ENCODE data around the gene MEGF6. TPM values are rescaled to one million over a fixed set of nuclear protein-coding genes. Genes with fewer than 3 reads are reported as not detected.

The MEGF6 gene
- total and polyA plus RNA-seq, 2 donors = 9.6 to 35.2 TPM

GRCh38 chr1:3638676-3639075 lies 27.4 kb upstream of the MEGF6 start:
- H3K36me3 ChIP-seq (ENCODE audit: control insufficient read depth in 2 of 2, insufficient read depth in 2 of 2, low read length in 1 of 2) = peaks cover 29 to 63% of the 10 kb centered on the region in 2 donors
- 98% methylated on average over 15 of the region's 15 CpGs for WGBS
- no peak overlapping the region for H3K27ac ChIP-seq (ENCODE audit: low read depth in 1 of 2, low read length in 1 of 2)
- no peaks in the 10 kb centered on the region for H3K4me1 ChIP-seq (ENCODE audit: control insufficient read depth in 2 of 2, insufficient read depth in 2 of 2, low read length in 2 of 2)
- H3K4me3 ChIP-seq (ENCODE audit: low read length in 2 of 2) = no peak overlapping the region
- no peaks in the 10 kb centered on the region for H3K9me3 ChIP-seq (ENCODE audit: control insufficient read depth in 2 of 2, insufficient read depth in 1 of 2, low read length in 1 of 2)
- no peaks in the 10 kb centered on the region for H3K27me3 ChIP-seq (ENCODE audit: control insufficient read depth in 2 of 2, insufficient read depth in 1 of 2, low read length in 1 of 2)
- DNase-seq (ENCODE audit: low read depth in 6 of 9, low spot score in 9 of 9) = no peak

- Histone ChIP-seq H3K4me1 (ENCODE audit: control insufficient read depth in 2 of 2, insufficient read depth in 2 of 2, low read length in 2 of 2) (no peaks in the 10 kb centered on the region), H3K4me3 (ENCODE audit: low read length in 2 of 2) (no peak overlapping the region), H3K36me3 (ENCODE audit: control insufficient read depth in 2 of 2, insufficient read depth in 2 of 2, low read length in 1 of 2) (peaks cover 34 to 66% of the 10 kb centered on the region in 2 donors), H3K27me3 (ENCODE audit: control insufficient read depth in 2 of 2, insufficient read depth in 1 of 2, low read length in 1 of 2) (no peaks in the 10 kb centered on the region), H3K9me3 (ENCODE audit: control insufficient read depth in 2 of 2, insufficient read depth in 1 of 2, low read length in 1 of 2) (no peaks in the 10 kb centered on the region), H3K27ac (ENCODE audit: low read depth in 1 of 2, low read length in 1 of 2) (no peak overlapping the region)
- WGBS = 95% methylated on average over 12 of the region's 12 CpGs
- DNase-seq (ENCODE audit: low read depth in 6 of 9, low spot score in 9 of 9) = no peak
These were observed 26.7 kb upstream of the MEGF6 start for GRCh38 chr1:3638027-3638426.

GRCh38 chr1:3636531-3636930 lies 25.2 kb upstream of the MEGF6 start:
- H3K27me3 ChIP-seq (ENCODE audit: control insufficient read depth in 2 of 2, insufficient read depth in 1 of 2, low read length in 1 of 2) = no peaks in the 10 kb centered on the region
- no peak overlapping the region for H3K4me3 ChIP-seq (ENCODE audit: low read length in 2 of 2)
- no peak overlapping the region for H3K27ac ChIP-seq (ENCODE audit: low read depth in 1 of 2, low read length in 1 of 2)
- no peak for DNase-seq (ENCODE audit: low read depth in 6 of 9, low spot score in 9 of 9)
- no peaks in the 10 kb centered on the region for H3K4me1 ChIP-seq (ENCODE audit: control insufficient read depth in 2 of 2, insufficient read depth in 2 of 2, low read length in 2 of 2)
- WGBS = 97% methylated on average over 11 of the region's 11 CpGs
- H3K36me3 ChIP-seq (ENCODE audit: control insufficient read depth in 2 of 2, insufficient read depth in 2 of 2, low read length in 1 of 2) = peaks cover 37 to 74% of the 10 kb centered on the region in 2 donors
- H3K9me3 ChIP-seq (ENCODE audit: control insufficient read depth in 2 of 2, insufficient read depth in 1 of 2, low read length in 1 of 2) = no peaks in the 10 kb centered on the region

DNA sequence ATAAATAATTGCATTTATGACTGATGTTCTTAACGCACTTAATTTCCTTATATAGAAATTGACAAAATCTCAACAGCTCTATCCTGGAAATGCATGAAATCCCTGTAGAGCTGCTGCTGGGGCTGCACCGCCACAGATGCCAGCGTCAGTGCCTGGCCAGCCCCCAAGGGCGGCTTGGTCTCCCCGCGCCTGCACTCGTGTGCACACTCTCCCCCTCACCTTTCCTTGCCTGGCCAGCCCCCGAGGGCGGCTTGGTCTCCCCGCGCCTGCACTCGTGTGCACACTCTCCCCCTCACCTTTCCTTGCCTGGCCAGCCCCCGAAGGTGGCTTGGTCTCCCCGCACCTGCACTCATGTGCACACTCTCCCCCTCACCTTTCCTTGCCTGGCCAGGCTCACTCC lies 24.8 kb upstream of the MEGF6 start:
- DNase-seq (ENCODE audit: low read depth in 6 of 9, low spot score in 9 of 9) = no peak
- no peak overlapping the region for H3K27ac ChIP-seq (ENCODE audit: low read depth in 1 of 2, low read length in 1 of 2)
- 99% methylated on average over 14 of the region's 14 CpGs for WGBS

DNA sequence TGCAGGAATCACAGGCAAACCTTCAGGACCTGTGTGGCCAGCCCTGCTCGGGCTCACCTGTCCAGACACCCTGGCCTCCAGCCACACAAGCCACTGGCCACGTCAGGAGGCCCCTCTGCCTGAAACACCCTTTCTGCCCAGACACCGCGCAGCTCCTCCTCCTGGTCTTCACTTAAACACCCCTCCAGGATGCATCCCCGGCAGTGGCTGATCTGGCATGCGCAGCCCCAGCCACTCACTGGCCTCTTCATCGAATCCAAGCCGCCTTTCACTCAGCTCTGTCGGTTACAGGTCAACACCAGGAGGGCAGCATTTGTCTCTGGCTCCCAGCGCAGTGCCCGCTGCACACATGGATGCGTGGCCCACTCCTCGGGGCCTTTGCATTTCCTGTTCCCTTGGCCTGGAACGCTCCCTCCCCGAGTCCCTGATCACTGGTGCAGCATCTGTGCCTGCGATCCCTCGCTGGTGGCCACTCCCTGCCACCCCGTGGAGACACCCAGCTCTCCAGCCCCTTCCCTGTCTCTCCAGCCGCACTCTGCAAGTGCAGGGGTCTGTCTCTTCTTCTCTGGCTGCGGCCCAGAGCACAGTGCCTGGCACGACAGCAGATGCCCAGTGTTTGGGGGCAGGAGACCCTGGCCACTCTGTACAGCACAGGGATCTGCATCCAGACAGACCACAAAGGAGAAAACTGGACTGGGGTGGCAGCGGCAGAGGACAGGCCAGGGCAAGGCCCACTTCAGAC lies 22.9 kb upstream of the MEGF6 start:
- no peak for DNase-seq (ENCODE audit: low read depth in 6 of 9, low spot score in 9 of 9)

More for the DNA sequence above, 24.8 kb upstream of the MEGF6 start:
- Histone ChIP-seq H3K36me3 (ENCODE audit: control insufficient read depth in 2 of 2, insufficient read depth in 2 of 2, low read length in 1 of 2) (peaks cover 37 to 78% of the 10 kb centered on the region in 2 donors), H3K4me3 (ENCODE audit: low read length in 2 of 2) (no peak overlapping the region), H3K27me3 (ENCODE audit: control insufficient read depth in 2 of 2, insufficient read depth in 1 of 2, low read length in 1 of 2) (no peaks in the 10 kb centered on the region), H3K9me3 (ENCODE audit: control insufficient read depth in 2 of 2, insufficient read depth in 1 of 2, low read length in 1 of 2) (no peaks in the 10 kb centered on the region), H3K4me1 (ENCODE audit: control insufficient read depth in 2 of 2, insufficient read depth in 2 of 2, low read length in 2 of 2) (no peaks in the 10 kb centered on the region)

DNA sequence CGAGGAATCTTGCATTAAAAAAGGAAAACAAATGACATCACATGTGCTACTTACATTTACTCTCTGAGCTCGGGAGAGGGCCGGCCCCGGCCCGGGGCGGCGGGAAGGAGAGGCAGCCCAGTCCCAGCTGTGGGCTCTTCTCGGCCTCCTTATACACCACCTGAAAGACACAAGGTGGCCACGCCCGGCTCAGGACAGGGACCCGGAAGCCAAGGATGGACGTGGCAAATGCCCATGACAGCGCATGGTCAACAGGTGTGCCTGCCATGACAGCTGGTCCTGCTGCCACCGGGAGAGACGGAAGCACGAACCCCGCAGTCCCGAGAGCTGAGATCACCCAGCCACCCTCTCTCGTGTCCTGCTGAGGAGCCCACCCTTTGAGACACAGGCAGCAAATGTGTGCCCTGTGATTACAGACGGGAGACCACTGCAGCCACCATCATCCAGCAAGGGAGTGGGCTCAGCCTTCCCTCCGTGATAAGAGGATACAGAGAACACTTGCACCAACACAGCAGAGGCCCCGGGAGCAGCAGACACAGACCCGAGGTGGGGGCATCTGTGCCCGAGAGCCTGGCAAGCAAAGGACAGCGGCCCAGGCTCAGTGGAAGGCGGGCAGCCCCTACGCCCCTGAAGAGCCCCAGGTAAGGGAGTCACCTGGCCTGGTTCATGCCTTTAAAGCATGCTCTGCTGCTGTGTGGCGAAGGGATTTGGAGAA lies 22.2 kb upstream of the MEGF6 start:
- 99% methylated on average over 28 of the region's 28 CpGs for WGBS
- Histone ChIP-seq H3K27ac (ENCODE audit: low read depth in 1 of 2, low read length in 1 of 2) (no peak overlapping the region), H3K36me3 (ENCODE audit: control insufficient read depth in 2 of 2, insufficient read depth in 2 of 2, low read length in 1 of 2) (peaks cover 38 to 80% of the 10 kb centered on the region in 2 donors), H3K4me3 (ENCODE audit: low read length in 2 of 2) (no peak overlapping the region), H3K27me3 (ENCODE audit: control insufficient read depth in 2 of 2, insufficient read depth in 1 of 2, low read length in 1 of 2) (no peaks in the 10 kb centered on the region), H3K4me1 (ENCODE audit: control insufficient read depth in 2 of 2, insufficient read depth in 2 of 2, low read length in 2 of 2) (no peaks in the 10 kb centered on the region), H3K9me3 (ENCODE audit: control insufficient read depth in 2 of 2, insufficient read depth in 1 of 2, low read length in 1 of 2) (no peaks in the 10 kb centered on the region)
- DNase-seq (ENCODE audit: low read depth in 6 of 9, low spot score in 9 of 9) = no peak

More for the DNA sequence above, 22.9 kb upstream of the MEGF6 start:
- Histone ChIP-seq H3K36me3 (ENCODE audit: control insufficient read depth in 2 of 2, insufficient read depth in 2 of 2, low read length in 1 of 2) (peaks cover 42 to 80% of the 10 kb centered on the region in 2 donors), H3K27ac (ENCODE audit: low read depth in 1 of 2, low read length in 1 of 2) (no peak overlapping the region), H3K4me1 (ENCODE audit: control insufficient read depth in 2 of 2, insufficient read depth in 2 of 2, low read length in 2 of 2) (no peaks in the 10 kb centered on the region), H3K27me3 (ENCODE audit: control insufficient read depth in 2 of 2, insufficient read depth in 1 of 2, low read length in 1 of 2) (no peaks in the 10 kb centered on the region), H3K4me3 (ENCODE audit: low read length in 2 of 2) (no peak overlapping the region), H3K9me3 (ENCODE audit: control insufficient read depth in 2 of 2, insufficient read depth in 1 of 2, low read length in 1 of 2) (no peaks in the 10 kb centered on the region)
- WGBS = 97% methylated on average over 22 of the region's 22 CpGs

DNA sequence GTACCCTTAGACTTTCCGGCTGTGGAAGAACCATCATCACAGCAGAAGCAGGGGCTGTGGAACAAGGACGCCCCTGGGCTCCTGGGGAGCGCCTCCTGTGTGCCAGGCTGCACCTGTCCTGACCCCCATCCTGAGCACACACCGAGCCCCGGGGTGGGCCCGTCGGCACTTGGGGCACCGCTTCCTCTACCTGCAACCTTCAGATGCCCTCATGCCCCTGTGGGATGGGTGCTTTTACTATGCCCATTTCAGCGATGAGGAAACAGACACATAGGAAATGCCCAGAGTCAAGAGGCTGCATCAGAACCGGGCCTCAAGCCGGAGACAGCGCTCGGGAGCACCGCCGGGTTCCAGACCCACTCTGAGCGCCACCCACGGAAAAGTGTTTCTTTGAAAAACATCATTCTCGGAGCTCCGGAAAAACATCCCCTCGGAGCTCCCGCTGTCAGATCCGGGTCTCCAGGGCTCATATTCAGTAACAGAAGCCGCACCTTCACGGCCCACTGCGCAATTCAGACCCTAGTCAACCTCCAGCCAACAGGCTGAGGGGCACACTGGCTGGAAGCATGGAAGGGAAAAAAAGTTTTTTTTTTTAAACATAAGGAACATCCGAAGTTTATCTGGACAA lies 21.5 kb upstream of the MEGF6 start:
- H3K27ac ChIP-seq (ENCODE audit: low read depth in 1 of 2, low read length in 1 of 2) = no peak overlapping the region
- WGBS = 98% methylated on average over 26 of the region's 26 CpGs
- peaks cover 42 to 79% of the 10 kb centered on the region in 2 donors for H3K36me3 ChIP-seq (ENCODE audit: control insufficient read depth in 2 of 2, insufficient read depth in 2 of 2, low read length in 1 of 2)
- no peaks in the 10 kb centered on the region for H3K9me3 ChIP-seq (ENCODE audit: control insufficient read depth in 2 of 2, insufficient read depth in 1 of 2, low read length in 1 of 2)
- H3K4me1 ChIP-seq (ENCODE audit: control insufficient read depth in 2 of 2, insufficient read depth in 2 of 2, low read length in 2 of 2) = no peaks in the 10 kb centered on the region
- H3K27me3 ChIP-seq (ENCODE audit: control insufficient read depth in 2 of 2, insufficient read depth in 1 of 2, low read length in 1 of 2) = no peaks in the 10 kb centered on the region
- DNase-seq (ENCODE audit: low read depth in 6 of 9, low spot score in 9 of 9) = no peak
- H3K4me3 ChIP-seq (ENCODE audit: low read length in 2 of 2) = no peak overlapping the region

GRCh38 chr1:3632298-3632697 lies 21.0 kb upstream of the MEGF6 start:
- Histone ChIP-seq H3K27me3 (ENCODE audit: control insufficient read depth in 2 of 2, insufficient read depth in 1 of 2, low read length in 1 of 2) (no peaks in the 10 kb centered on the region), H3K4me3 (ENCODE audit: low read length in 2 of 2) (no peak overlapping the region), H3K9me3 (ENCODE audit: control insufficient read depth in 2 of 2, insufficient read depth in 1 of 2, low read length in 1 of 2) (no peaks in the 10 kb centered on the region), H3K4me1 (ENCODE audit: control insufficient read depth in 2 of 2, insufficient read depth in 2 of 2, low read length in 2 of 2) (no peaks in the 10 kb centered on the region), H3K27ac (ENCODE audit: low read depth in 1 of 2, low read length in 1 of 2) (no peak overlapping the region), H3K36me3 (ENCODE audit: control insufficient read depth in 2 of 2, insufficient read depth in 2 of 2, low read length in 1 of 2) (peaks cover 45 to 83% of the 10 kb centered on the region in 2 donors)
- 97% methylated on average over 17 of the region's 17 CpGs for WGBS
- DNase-seq (ENCODE audit: low read depth in 6 of 9, low spot score in 9 of 9) = no peak

All from thymus (tissue), 11 donors.